ENCODE data around the gene PDLIM5. TPM values are rescaled to one million over a fixed set of nuclear protein-coding genes. Genes with fewer than 3 reads are reported as not detected.

Gene PDLIM5
- total RNA-seq, 1 donor: 124 TPM

GRCh38 chr4:94559351-94559806 lies 107.6 kb downstream of the PDLIM5 start:
- peak; percentile 69 for DNase-seq (ENCODE audit: low read depth)
- no peak for TF ChIP-seq CTCF (IDR thresholded peaks at IDR 0.05; ENCODE audit: insufficient read depth, low read length)
- H3K4me3 ChIP-seq (ENCODE audit: low read depth, low read length): no peak overlapping the region

GRCh38 chr4:94561249-94562024 lies 109.7 kb downstream of the PDLIM5 start:
- DNase-seq (ENCODE audit: low read depth): peak; percentile 84
- no peak for TF ChIP-seq CTCF (IDR thresholded peaks at IDR 0.05; ENCODE audit: insufficient read depth, low read length)
- H3K4me3 ChIP-seq (ENCODE audit: low read depth, low read length): no peak overlapping the region

- TF ChIP-seq CTCF (IDR thresholded peaks at IDR 0.05; ENCODE audit: insufficient read depth, low read length): no peak
- no peak for DNase-seq (ENCODE audit: low read depth)
- H3K4me3 ChIP-seq (ENCODE audit: low read depth, low read length): no peak overlapping the region
These were observed 110.5 kb downstream of the PDLIM5 start for GRCh38 chr4:94562285-94562684.

- no peak for TF ChIP-seq CTCF (IDR thresholded peaks at IDR 0.05; ENCODE audit: insufficient read depth, low read length)
- DNase-seq (ENCODE audit: low read depth): no peak
- no peak overlapping the region for H3K4me3 ChIP-seq (ENCODE audit: low read depth, low read length)
These were observed 112.5 kb downstream of the PDLIM5 start for GRCh38 chr4:94564252-94564651.

- no peak overlapping the region for H3K4me3 ChIP-seq (ENCODE audit: low read depth, low read length)
- DNase-seq (ENCODE audit: low read depth): no peak
- no peak for TF ChIP-seq CTCF (IDR thresholded peaks at IDR 0.05; ENCODE audit: insufficient read depth, low read length)
These were observed 114.7 kb downstream of the PDLIM5 start for GRCh38 chr4:94566420-94566819.

- no peak for DNase-seq (ENCODE audit: low read depth)
- H3K4me3 ChIP-seq (ENCODE audit: low read depth, low read length): no peak overlapping the region
- TF ChIP-seq CTCF (IDR thresholded peaks at IDR 0.05; ENCODE audit: insufficient read depth, low read length): no peak
These were observed 116.1 kb downstream of the PDLIM5 start for GRCh38 chr4:94567811-94568210.
